NT2/D1 (cell line): ENCODE data around the gene FBXL20.

ENCODE experiments used
- SUZ12 ChIP-seq: IDR thresholded peaks from 2 replicates; pipeline ENCODE4 v1.6.1; 2011; ENCODE audit not compliant: insufficient read length, insufficient read depth; ENCODE audit errors: extremely low read depth
- YY1 ChIP-seq: IDR thresholded peaks from 2 replicates; pipeline ENCODE4 v1.6.1; 2011; ENCODE audit not compliant: insufficient read length, insufficient read depth
- ZNF274 ChIP-seq: IDR thresholded peaks from 2 replicates; pipeline ENCODE4 v1.6.1; 2011; ENCODE audit warnings: mild to moderate bottlenecking, low read depth, low read length

DNA sequence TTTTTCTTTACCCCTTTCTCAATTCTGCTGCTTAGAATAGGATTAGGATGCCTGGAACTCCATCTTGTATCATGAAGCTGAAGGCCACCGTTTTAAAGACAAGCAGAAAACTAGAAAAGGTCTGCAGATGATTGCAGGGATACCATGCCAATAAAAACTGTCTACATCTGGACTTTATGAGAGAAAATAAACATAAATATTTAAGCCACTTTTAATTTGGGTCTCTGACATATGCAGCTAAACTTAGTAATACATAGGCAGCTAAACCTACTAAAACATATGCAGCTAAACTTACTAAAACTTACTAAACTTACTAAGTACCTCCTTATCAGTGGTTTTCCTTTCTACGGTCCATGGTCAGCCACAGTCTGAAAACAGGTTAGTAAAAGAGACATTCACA is 48.4 kb downstream of the FBXL20 start:
- TF ChIP-seq YY1 (no peak), ZNF274 (no peak), SUZ12 (no peak)
